RWPE1 (cell line): Measurements from ENCODE around the gene RTP3.
"Not testable (repeated sequence)": the region's sequence is repeated elsewhere in the genome, so short reads cannot be mapped to it uniquely, and the experiment has no call there.

Experiments
- CTCF ChIA-PET: fragments of 350-600 bp; sonication (Branson Sonifier 250); formaldehyde crosslinking; extraction: SDS; loops from one replicate; lab custom pipeline; 2021; lab: Yijun Ruan, JAX
- POLR2A ChIA-PET: fragments of 400-600 bp; formaldehyde crosslinking; extraction: SDS; loops from one replicate; lab custom pipeline; 2020; ENCODE audit warnings: antibody characterized with exemption; ENCODE audit not compliant: low non-redundant PET; lab: Yijun Ruan, JAX
- DNase-seq: peaks from one replicate; pipeline ENCODE4 v3.0.0; 2012; ENCODE audit warnings: low spot score
- H3K27ac ChIP-seq: fragments of 450-650 bp; 2 replicates; pipeline ENCODE4 v1.5.1; 2017
- CTCF ChIP-seq: fragments of 450-650 bp; conservative IDR thresholded peaks from 2 replicates; pipeline ENCODE4 v1.5.1; 2017; ENCODE audit warnings: low read depth, mild to moderate bottlenecking

RTP3 gene

GRCh38 chr3:46545818-46546630, 48.2 kb downstream of the RTP3 start:
- no peak overlapping the region for H3K27ac ChIP-seq
- ChIA-PET CTCF (interaction anchor here (0.6 kb wide), 1 partner anchor 694 kb away, joined by 4 read pairs; no protein-coding TSS in a partner anchor), POLR2A (no interaction called here)
- DNase-seq, result no peak
- TF ChIP-seq CTCF, result no peak

GRCh38 chr3:46546896-46547440, 49.2 kb downstream of the RTP3 start:
- no peak for DNase-seq
- ChIA-PET POLR2A (no interaction called here), CTCF (interaction anchor here (0.6 kb wide), 1 partner anchor 307 kb away, joined by 6 read pairs; no protein-coding TSS in a partner anchor)
- H3K27ac ChIP-seq, result no peak overlapping the region
- TF ChIP-seq CTCF, result no peak

- DNase-seq, H3K27ac ChIP-seq, CTCF ChIA-PET, POLR2A ChIA-PET: not testable (repeated sequence)
These were observed 50.8 kb downstream of the RTP3 start for GRCh38 chr3:46548611-46549010.

- ChIA-PET POLR2A (no interaction called here), CTCF (no interaction called here)
- no peak for DNase-seq
- no peak for TF ChIP-seq CTCF
- no peak overlapping the region for H3K27ac ChIP-seq
These were observed 51.7 kb downstream of the RTP3 start for GRCh38 chr3:46549408-46549904.

GRCh38 chr3:46549989-46550388, 52.2 kb downstream of the RTP3 start:
- no peak overlapping the region for H3K27ac ChIP-seq
- CTCF ChIA-PET, result no interaction called here
- TF ChIP-seq CTCF, result no peak
- DNase-seq, result no peak
- POLR2A ChIA-PET, result no interaction called here
